ENCODE data around the gene C16orf87. TPM values are rescaled to one million over a fixed set of nuclear protein-coding genes. Genes with fewer than 3 reads are reported as not detected.

C16orf87 gene
- total RNA-seq, 1 donor from 2014 or later, result 17.2 TPM

DNA sequence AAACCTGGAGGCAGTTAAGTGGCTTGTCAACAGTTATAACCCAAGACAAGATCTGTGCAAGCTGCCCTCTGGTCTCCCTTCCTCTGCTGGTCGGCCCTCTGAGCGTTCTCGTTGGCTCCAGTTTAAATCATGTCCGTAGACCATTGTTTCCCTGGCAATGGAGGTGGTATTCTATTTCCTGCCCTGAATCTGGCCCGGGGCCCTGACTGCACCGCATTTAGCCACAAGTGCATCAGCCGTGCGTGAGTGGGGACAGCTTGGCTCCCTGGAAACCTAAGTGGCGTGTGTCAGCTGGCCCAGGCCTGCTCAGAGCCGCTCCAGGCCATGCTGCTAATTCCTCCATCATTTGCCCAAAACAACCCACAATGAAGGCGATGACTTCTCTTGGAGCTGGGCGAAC lies 67.8 kb downstream of the C16orf87 start:
- TF ChIP-seq, protein P1, sequence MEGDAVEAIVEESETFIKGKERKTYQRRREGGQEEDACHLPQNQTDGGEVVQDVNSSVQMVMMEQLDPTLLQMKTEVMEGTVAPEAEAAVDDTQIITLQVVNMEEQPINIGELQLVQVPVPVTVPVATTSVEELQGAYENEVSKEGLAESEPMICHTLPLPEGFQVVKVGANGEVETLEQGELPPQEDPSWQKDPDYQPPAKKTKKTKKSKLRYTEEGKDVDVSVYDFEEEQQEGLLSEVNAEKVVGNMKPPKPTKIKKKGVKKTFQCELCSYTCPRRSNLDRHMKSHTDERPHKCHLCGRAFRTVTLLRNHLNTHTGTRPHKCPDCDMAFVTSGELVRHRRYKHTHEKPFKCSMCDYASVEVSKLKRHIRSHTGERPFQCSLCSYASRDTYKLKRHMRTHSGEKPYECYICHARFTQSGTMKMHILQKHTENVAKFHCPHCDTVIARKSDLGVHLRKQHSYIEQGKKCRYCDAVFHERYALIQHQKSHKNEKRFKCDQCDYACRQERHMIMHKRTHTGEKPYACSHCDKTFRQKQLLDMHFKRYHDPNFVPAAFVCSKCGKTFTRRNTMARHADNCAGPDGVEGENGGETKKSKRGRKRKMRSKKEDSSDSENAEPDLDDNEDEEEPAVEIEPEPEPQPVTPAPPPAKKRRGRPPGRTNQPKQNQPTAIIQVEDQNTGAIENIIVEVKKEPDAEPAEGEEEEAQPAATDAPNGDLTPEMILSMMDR (IDR thresholded peaks at IDR 0.05; ENCODE audit: unreplicated experiment), result no peak
- no peak for DNase-seq (ENCODE audit: low spot score, unreplicated experiment)
- Mint-ChIP-seq H3K4me3 (ENCODE audit: low read depth) (no peak overlapping the region), H3K36me3 (ENCODE audit: insufficient read depth) (no peaks in the 10 kb centered on the region), H3K27ac (no peak overlapping the region), H3K27me3 (peaks cover 11% of the 10 kb centered on the region), H3K9me3 (ENCODE audit: low read depth) (no peaks in the 10 kb centered on the region), H3K4me1 (ENCODE audit: low read depth) (peaks cover 3% of the 10 kb centered on the region)

DNA sequence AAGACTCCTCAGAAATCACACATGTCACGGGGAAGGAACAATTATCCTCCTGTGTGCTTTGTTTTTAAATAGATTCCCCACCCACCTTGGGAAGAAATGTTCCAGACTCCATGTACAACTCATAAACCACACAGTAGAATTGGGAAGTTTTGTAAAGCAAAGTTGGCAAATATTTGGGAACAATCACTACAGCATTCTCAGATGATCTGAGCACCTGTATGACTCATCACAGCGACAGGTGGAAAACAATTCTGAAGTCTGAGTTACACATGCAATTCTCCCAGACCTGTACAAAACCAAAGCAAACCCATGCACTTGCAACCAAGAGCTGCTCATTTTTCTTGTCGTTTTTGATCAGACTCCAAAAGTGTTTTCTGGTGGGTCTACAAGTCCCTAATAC lies 68.4 kb downstream of the C16orf87 start:
- H3K27me3 Mint-ChIP-seq, result peaks cover 15% of the 10 kb centered on the region
- H3K4me3 Mint-ChIP-seq (ENCODE audit: low read depth), result no peak overlapping the region
- no peak overlapping the region for H3K27ac Mint-ChIP-seq
- TF ChIP-seq, protein P1 (IDR thresholded peaks at IDR 0.05; ENCODE audit: unreplicated experiment), result no peak
- H3K4me1 Mint-ChIP-seq (ENCODE audit: low read depth), result peaks cover 6% of the 10 kb centered on the region
- DNase-seq (ENCODE audit: low spot score, unreplicated experiment), result no peak
- no peaks in the 10 kb centered on the region for H3K36me3 Mint-ChIP-seq (ENCODE audit: insufficient read depth)
- H3K9me3 Mint-ChIP-seq (ENCODE audit: low read depth), result no peaks in the 10 kb centered on the region

DNA sequence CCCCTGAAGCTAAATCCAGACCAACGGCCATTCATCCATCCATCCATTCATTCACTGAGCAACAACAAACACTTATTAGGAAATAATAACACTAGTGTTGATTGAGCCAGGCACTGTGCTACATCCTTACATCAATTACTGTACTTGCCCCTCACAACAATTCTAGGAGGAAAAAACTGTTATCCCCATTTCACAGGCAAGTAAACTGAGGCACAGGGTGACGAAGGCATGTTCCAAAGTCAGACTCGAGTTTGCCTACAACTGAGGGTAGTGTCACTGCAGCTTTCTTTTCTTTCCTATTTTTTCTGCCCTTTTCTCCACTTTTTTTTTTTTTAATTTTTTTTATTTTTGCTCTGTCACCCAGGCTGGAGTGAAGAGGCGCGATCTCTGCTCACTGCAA lies 71.7 kb downstream of the C16orf87 start:
- no peak for DNase-seq (ENCODE audit: low spot score, unreplicated experiment)
- Mint-ChIP-seq H3K9me3 (ENCODE audit: low read depth) (no peaks in the 10 kb centered on the region), H3K36me3 (ENCODE audit: insufficient read depth) (no peaks in the 10 kb centered on the region), H3K27me3 (peaks cover 23% of the 10 kb centered on the region), H3K4me3 (ENCODE audit: low read depth) (no peak overlapping the region), H3K27ac (no peak overlapping the region), H3K4me1 (ENCODE audit: low read depth) (peaks cover 9% of the 10 kb centered on the region)
- TF ChIP-seq, protein P1 (IDR thresholded peaks at IDR 0.05; ENCODE audit: unreplicated experiment), result no peak

DNA sequence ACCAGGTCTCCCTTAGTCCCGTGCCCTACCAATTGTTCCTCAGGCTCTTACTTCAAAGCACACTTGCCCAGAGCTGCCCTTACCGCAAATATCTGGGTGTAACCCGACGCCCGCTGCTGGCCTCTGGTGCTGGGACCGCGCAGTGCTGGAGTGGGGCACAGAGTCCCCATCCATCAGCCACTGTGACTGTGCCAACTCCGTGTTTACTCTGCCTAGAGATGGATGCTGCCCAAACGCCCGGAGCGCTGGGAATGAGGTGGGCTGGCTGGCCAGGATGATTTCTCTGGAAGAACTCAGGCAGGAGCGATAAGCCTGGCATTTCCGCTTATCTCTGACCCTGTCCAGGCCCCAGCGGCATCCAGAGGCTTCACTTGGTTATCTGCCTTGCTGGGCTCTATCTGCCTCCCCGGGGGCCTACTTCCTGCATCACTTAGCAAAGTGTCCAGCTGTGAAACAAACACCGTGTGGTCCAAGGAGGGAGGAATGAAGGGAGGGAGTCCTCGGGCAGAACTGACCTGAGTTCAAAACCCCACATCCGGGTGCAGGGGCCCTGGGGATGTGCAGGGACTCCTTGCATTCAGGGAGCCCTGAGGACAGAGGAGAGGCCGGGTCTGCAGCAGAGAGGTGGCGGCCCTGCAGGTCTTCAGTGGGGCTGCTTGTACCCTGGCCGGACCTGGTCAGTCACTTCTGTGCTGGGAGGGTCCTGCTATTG lies 73.5 kb downstream of the C16orf87 start:
- Mint-ChIP-seq H3K36me3 (ENCODE audit: insufficient read depth) (no peaks in the 10 kb centered on the region), H3K9me3 (ENCODE audit: low read depth) (no peaks in the 10 kb centered on the region), H3K4me3 (ENCODE audit: low read depth) (no peak overlapping the region), H3K27ac (no peak overlapping the region), H3K4me1 (ENCODE audit: low read depth) (peaks cover 8% of the 10 kb centered on the region), H3K27me3 (peaks cover 23% of the 10 kb centered on the region)
- TF ChIP-seq, protein P1 (IDR thresholded peaks at IDR 0.05; ENCODE audit: unreplicated experiment), result no peak
- DNase-seq (ENCODE audit: low spot score, unreplicated experiment), result no peak

DNA sequence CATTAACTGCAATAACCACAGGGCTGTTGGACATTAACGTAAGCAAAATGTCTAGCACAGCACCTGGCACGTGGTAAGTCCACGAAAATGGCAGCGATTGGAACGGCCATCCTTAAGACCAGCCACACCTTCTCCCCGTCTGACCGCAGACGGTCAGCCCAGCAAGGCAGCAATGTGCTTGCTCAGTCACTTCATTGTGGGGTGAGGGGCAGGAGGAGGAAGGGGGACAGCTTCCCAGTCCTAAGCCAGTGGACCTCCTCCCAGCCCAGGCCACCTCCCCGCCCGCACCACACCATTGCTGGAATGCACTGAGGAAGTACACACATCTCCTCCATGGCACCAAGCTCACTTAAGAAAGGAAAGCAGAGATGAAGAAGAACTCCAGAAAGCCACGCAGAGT lies 74.2 kb downstream of the C16orf87 start:
- Mint-ChIP-seq H3K27me3 (peaks cover 23% of the 10 kb centered on the region), H3K4me1 (ENCODE audit: low read depth) (peaks cover 7% of the 10 kb centered on the region), H3K27ac (peak overlapping the region; percentile 27), H3K9me3 (ENCODE audit: low read depth) (no peaks in the 10 kb centered on the region), H3K36me3 (ENCODE audit: insufficient read depth) (no peaks in the 10 kb centered on the region), H3K4me3 (ENCODE audit: low read depth) (no peak overlapping the region)
- TF ChIP-seq, protein P1 (IDR thresholded peaks at IDR 0.05; ENCODE audit: unreplicated experiment), result no peak
- DNase-seq (ENCODE audit: low spot score, unreplicated experiment), result no peak
